G401 (cell line): Measurements from ENCODE around the gene GDF10. TPM values are rescaled to one million over a fixed set of nuclear protein-coding genes. Genes with fewer than 3 reads are reported as not detected.

Experiments
- DNase-seq: peaks from one replicate; pipeline ENCODE4 v3.0.0-alpha.2; 2015; ENCODE audit warnings: low spot score
- in situ Hi-C: cut with HindIII; loops from 2 replicates; pipeline ENCODE4 v1.10.0; 2016; ENCODE audit warnings: low sequenced_read_pairs, mixed read lengths
- total RNA-seq: library from RNA; depleted of rRNA; stranded (reverse); fragments of >200 nt; shearing (Covaris generic); gene quantifications from 2 replicates; pipeline ENCODE4 v1.2.3, GENCODE V29; 2014

Gene GDF10
- total RNA-seq, 1 experiment from 2014 or later = not detected

GRCh38 chr10:47346581-47347302, 46.7 kb downstream of the GDF10 start:
- DNase-seq = peak; percentile 85
- in situ Hi-C loops = no loop called here

DNA sequence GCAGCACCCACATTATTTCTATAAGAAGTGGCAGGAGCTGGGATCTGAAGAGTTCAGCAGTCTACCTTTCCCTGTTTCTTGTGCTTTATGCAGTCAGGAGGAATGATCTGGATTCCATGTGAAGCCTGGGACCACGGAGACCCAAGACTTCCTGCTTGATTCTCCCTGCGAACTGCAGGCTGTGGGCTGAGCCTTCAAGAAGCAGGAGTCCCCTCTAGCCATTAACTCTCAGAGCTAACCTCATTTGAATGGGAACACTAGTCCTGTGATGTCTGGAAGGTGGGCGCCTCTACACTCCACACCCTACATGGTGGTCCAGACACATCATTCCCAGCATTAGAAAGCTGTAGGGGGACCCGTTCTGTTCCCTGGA, 47.3 kb downstream of the GDF10 start:
- in situ Hi-C loops = no loop called here
- DNase-seq = no peak

- DNase-seq = peak; percentile 79
- in situ Hi-C loops = no loop called here
Measured at GRCh38 chr10:47348138-47348651, 48.2 kb downstream of the GDF10 start, which contains the start of gene RBP3. RBP3 (plus strand) TSS chr10:47348363; CDS start chr10:47348485, 122 bp downstream.

DNA sequence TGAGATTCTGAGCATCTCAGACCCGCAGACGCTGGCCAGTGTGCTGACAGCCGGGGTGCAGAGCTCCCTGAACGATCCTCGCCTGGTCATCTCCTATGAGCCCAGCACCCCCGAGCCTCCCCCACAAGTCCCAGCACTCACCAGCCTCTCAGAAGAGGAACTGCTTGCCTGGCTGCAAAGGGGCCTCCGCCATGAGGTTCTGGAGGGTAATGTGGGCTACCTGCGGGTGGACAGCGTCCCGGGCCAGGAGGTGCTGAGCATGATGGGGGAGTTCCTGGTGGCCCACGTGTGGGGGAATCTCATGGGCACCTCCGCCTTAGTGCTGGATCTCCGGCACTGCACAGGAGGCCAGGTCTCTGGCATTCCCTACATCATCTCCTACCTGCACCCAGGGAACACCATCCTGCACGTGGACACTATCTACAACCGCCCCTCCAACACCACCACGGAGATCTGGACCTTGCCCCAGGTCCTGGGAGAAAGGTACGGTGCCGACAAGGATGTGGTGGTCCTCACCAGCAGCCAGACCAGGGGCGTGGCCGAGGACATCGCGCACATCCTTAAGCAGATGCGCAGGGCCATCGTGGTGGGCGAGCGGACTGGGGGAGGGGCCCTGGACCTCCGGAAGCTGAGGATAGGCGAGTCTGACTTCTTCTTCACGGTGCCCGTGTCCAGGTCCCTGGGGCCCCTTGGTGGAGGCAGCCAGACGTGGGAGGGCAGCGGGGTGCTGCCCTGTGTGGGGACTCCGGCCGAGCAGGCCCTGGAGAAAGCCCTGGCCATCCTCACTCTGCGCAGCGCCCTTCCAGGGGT, 48.9 kb downstream of the GDF10 start:
- no peak for DNase-seq
- in situ Hi-C loops = no loop called here

GRCh38 chr10:47349516-47349915, 49.5 kb downstream of the GDF10 start:
- in situ Hi-C loops = no loop called here
- no peak for DNase-seq

DNA sequence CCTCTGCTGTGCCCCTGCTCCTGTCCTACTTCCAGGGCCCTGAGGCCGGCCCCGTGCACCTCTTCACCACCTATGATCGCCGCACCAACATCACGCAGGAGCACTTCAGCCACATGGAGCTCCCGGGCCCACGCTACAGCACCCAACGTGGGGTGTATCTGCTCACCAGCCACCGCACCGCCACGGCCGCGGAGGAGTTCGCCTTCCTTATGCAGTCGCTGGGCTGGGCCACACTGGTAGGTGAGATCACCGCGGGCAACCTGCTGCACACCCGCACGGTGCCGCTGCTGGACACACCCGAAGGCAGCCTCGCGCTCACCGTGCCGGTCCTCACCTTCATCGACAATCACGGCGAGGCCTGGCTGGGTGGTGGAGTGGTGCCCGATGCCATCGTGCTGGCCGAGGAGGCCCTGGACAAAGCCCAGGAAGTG, 50.0 kb downstream of the GDF10 start:
- in situ Hi-C loops = no loop called here
- no peak for DNase-seq

DNA sequence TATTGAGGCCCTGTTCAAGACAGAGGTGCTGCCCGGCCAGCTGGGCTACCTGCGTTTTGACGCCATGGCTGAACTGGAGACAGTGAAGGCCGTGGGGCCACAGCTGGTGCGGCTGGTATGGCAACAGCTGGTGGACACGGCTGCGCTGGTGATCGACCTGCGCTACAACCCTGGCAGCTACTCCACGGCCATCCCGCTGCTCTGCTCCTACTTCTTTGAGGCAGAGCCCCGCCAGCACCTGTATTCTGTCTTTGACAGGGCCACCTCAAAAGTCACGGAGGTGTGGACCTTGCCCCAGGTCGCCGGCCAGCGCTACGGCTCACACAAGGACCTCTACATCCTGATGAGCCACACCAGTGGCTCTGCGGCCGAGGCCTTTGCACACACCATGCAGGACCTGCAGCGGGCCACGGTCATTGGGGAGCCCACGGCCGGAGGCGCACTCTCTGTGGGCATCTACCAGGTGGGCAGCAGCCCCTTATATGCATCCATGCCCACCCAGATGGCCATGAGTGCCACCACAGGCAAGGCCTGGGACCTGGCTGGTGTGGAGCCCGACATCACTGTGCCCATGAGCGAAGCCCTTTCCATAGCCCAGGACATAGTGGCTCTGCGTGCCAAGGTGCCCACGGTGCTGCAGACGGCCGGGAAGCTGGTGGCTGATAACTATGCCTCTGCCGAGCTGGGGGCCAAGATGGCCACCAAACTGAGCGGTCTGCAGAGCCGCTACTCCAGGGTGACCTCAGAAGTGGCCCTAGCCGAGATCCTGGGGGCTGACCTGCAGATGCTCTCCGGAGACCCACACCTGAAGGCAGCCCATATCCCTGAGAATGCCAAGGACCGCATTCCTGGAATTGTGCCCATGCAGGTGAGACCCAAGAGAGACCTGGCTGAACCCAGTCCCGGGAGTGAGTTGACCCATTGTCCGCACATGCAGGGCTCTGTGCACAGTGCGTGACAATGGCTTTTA, 51.0 kb downstream of the GDF10 start:
- DNase-seq = no peak
- in situ Hi-C loops = no loop called here

- in situ Hi-C loops = no loop called here
Measured at GRCh38 chr10:47351899-47352815, 52.2 kb downstream of the GDF10 start.

DNA sequence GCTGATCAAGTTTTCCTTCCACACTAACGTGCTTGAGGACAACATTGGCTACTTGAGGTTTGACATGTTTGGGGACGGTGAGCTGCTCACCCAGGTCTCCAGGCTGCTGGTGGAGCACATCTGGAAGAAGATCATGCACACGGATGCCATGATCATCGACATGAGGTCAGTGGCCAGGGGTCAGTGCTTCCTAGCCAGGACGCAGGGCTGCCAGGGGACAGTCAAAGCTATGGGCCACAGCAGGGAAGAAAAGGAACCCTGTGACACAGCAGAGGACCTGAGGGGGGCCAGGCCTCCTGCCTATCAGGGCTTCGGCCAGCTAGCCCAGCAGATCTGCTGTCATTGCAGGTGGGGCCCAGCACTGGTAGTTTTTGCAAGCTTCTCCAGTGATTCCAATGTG, 53.4 kb downstream of the GDF10 start:
- in situ Hi-C loops = no loop called here
- no peak for DNase-seq

More at GRCh38 chr10:47351899-47352815, 52.2 kb downstream of the GDF10 start:
- DNase-seq = no peak

GRCh38 chr10:47354165-47354564, 54.2 kb downstream of the GDF10 start:
- no peak for DNase-seq
- in situ Hi-C loops = no loop called here

DNA sequence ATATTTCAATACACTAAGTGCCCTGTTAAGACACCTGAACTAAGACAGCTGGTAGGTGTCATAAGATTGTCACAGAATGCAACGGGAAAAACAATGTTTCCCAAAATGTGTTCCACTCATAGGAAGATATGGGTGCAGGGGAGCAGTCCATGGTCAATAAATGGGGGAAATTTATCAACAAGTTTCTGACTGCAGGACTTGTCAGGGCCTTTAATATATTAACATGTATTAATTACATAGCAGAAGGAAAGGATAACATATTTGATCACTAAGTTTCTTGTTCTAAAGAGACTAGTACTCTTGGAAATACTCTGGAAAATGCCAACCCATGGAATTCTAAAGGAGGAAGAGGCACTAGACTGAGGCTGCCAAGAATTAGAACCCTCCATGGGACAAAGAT, 54.9 kb downstream of the GDF10 start:
- DNase-seq = no peak

DNA sequence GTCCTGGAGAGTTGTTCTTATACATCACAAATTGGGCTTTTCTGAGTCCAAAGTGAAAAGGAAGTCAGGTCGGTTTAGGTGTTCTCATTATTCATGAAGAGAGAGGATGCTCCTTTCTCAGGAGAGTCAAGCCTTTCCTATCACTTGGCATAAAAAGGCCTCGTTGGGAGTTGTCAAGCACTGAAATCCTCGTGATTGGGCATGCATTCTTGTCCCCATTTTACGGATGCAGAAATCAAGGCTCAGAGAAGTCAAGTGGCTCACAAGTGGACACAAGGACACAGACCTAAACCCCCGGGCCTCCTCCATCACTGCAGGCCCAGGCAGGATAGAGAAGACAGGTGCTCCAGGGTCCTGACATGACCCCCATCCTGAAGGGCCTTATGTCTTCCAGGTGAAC, 56.7 kb downstream of the GDF10 start:
- DNase-seq = no peak
- in situ Hi-C loops = no loop called here

More for the DNA sequence above, 54.9 kb downstream of the GDF10 start:
- in situ Hi-C loops = no loop called here

- no peak for DNase-seq
- in situ Hi-C loops = no loop called here
Measured at GRCh38 chr10:47357131-47357582, 57.2 kb downstream of the GDF10 start.

- DNase-seq = no peak
- in situ Hi-C loops = no loop called here
Measured at GRCh38 chr10:47357911-47358310, 57.9 kb downstream of the GDF10 start.

DNA sequence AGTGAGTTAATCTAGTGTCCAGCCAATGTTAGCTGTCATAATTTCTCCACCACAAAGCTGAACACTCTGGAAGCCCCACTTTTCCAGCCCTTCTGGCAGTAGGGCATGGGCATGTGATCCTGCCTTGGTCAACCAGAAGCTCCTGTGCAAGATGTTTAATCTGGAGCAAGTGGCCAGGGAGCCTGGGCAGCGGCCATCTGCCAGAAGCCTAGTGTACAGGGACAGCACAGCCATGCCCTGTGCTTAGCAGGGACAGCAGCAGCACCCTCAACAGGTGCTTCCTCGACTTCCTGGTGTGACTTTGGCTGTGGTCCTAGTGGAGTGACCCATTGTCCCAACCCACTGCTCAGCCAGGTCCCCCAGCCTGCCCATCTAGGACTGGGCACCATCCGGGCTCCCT, 58.5 kb downstream of the GDF10 start:
- peak; percentile 79 for DNase-seq
- in situ Hi-C loops = no loop called here

DNA sequence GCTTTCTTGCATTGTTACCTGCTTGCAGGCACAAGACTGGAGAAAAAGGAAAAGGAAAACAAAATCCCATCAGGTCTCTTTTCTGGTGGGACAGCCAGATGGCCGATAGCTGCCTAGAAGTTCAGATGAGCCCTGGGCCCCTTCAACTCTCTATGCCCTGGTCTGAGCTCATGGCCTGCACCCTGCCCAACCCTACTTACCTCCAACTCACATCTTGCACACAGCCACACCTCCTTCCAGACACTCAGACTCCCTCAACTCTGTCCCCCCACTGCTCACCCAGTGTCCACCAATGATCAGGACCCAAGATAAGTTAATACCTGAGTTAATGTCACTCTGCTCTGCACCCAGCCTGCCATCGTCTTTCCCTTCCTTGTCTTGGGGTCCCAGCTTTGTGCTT, 59.1 kb downstream of the GDF10 start:
- in situ Hi-C loops = no loop called here
- no peak for DNase-seq

GRCh38 chr10:47359626-47360418, 59.8 kb downstream of the GDF10 start:
- in situ Hi-C loops = no loop called here
- DNase-seq = no peak
